ENCODE measurements around the gene PPFIBP2. TPM values are rescaled to one million over a fixed set of nuclear protein-coding genes. Genes with fewer than 3 reads are reported as not detected.
A peak's percentile ranks its signal among the peaks of the same experiment; 100 is the strongest.

The PPFIBP2 gene
- total and polyA plus RNA-seq, 8 donors: 28.1 to 153 (median 71.9) TPM

GRCh38 chr11:7520981-7521487 is 7.2 kb downstream of the PPFIBP2 start:
- peak overlapping the region in 3 of 5 donors; percentile 32 to 59 (median 52) for H3K27ac ChIP-seq

GRCh38 chr11:7522121-7522520 is 8.3 kb downstream of the PPFIBP2 start:
- TF ChIP-seq EP300 (IDR thresholded peaks at IDR 0.05): no peak
- TF ChIP-seq POLR2AphosphoS5 (IDR thresholded peaks at IDR 0.05): no peak
- Histone ChIP-seq H3K27ac (peak overlapping the region in 2 of 5 donors; percentile 40 to 59), H3K4me1 (peaks cover 0 to 38% (median 24%) of the 10 kb centered on the region in 4 donors), H3K4me3 (no peak overlapping the region), H3K27me3 (no peaks in the 10 kb centered on the region), H3K36me3 (no peaks in the 10 kb centered on the region), H3K9me3 (no peaks in the 10 kb centered on the region)
- intact Hi-C loops (cut with DNase I; ENCODE audit: low total_unique reads): no loop called here
- WGBS, 5 donors: 53 to 73% (median 66%) methylated on average over 4 of the region's 4 CpGs
- no peak for DNase-seq

More at GRCh38 chr11:7520981-7521487, 7.2 kb downstream of the PPFIBP2 start:
- H3K27me3 ChIP-seq: no peaks in the 10 kb centered on the region
- no peaks in the 10 kb centered on the region for H3K9me3 ChIP-seq
- no peaks in the 10 kb centered on the region for H3K36me3 ChIP-seq
- H3K4me3 ChIP-seq: no peak overlapping the region
- TF ChIP-seq POLR2AphosphoS5 (IDR thresholded peaks at IDR 0.05): no peak
- TF ChIP-seq EP300 (IDR thresholded peaks at IDR 0.05): no peak
- no peak for TF ChIP-seq POLR2A (IDR thresholded peaks at IDR 0.05)
- TF ChIP-seq, protein P1, sequence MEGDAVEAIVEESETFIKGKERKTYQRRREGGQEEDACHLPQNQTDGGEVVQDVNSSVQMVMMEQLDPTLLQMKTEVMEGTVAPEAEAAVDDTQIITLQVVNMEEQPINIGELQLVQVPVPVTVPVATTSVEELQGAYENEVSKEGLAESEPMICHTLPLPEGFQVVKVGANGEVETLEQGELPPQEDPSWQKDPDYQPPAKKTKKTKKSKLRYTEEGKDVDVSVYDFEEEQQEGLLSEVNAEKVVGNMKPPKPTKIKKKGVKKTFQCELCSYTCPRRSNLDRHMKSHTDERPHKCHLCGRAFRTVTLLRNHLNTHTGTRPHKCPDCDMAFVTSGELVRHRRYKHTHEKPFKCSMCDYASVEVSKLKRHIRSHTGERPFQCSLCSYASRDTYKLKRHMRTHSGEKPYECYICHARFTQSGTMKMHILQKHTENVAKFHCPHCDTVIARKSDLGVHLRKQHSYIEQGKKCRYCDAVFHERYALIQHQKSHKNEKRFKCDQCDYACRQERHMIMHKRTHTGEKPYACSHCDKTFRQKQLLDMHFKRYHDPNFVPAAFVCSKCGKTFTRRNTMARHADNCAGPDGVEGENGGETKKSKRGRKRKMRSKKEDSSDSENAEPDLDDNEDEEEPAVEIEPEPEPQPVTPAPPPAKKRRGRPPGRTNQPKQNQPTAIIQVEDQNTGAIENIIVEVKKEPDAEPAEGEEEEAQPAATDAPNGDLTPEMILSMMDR (IDR thresholded peaks at IDR 0.05): no peak
- WGBS, 5 donors: 0 to 24% (median 0%) methylated on average over 1 to 2 of the region's 2 CpGs
- H3K4me1 ChIP-seq: peaks cover 0 to 38% (median 25%) of the 10 kb centered on the region in 4 donors
- intact Hi-C loops (cut with DNase I; ENCODE audit: low total_unique reads): no loop called here
- DNase-seq: peak in 1 of 2 donors; percentile 53

DNA sequence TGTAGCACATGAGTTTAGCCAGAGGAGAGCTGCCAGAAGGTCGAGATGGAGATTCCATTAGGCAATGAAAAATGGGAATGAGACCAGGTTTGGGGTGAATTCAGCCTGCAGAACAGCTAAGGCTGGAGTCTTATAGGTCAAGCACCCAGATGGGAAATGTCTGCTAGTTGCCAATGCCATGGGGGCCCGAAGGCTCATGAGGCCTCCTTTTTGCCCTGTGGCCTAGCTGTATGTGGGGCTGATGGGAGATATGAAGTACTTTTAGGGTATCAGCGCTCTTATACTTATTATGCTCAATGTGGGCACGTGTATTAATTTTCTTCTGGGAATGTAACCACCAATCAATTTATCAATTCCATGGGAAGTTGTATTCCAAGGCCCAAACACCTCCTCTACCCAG is 8.7 kb downstream of the PPFIBP2 start:
- H3K27me3 ChIP-seq: no peaks in the 10 kb centered on the region
- H3K36me3 ChIP-seq: no peaks in the 10 kb centered on the region
- H3K27ac ChIP-seq: peak overlapping the region in 2 of 5 donors; percentile 34 to 59
- H3K9me3 ChIP-seq: no peaks in the 10 kb centered on the region
- 91 to 96% (median 94%) methylated on average over 4 of the region's 4 CpGs for WGBS, 5 donors
- intact Hi-C loops (cut with DNase I; ENCODE audit: low total_unique reads): no loop called here
- no peak for DNase-seq
- H3K4me3 ChIP-seq: no peak overlapping the region
- H3K4me1 ChIP-seq: peaks cover 0 to 38% (median 24%) of the 10 kb centered on the region in 4 donors
- no peak for TF ChIP-seq EP300 (IDR thresholded peaks at IDR 0.05)
- TF ChIP-seq POLR2AphosphoS5 (IDR thresholded peaks at IDR 0.05): no peak
- no peak for TF ChIP-seq POLR2A (IDR thresholded peaks at IDR 0.05)

DNA sequence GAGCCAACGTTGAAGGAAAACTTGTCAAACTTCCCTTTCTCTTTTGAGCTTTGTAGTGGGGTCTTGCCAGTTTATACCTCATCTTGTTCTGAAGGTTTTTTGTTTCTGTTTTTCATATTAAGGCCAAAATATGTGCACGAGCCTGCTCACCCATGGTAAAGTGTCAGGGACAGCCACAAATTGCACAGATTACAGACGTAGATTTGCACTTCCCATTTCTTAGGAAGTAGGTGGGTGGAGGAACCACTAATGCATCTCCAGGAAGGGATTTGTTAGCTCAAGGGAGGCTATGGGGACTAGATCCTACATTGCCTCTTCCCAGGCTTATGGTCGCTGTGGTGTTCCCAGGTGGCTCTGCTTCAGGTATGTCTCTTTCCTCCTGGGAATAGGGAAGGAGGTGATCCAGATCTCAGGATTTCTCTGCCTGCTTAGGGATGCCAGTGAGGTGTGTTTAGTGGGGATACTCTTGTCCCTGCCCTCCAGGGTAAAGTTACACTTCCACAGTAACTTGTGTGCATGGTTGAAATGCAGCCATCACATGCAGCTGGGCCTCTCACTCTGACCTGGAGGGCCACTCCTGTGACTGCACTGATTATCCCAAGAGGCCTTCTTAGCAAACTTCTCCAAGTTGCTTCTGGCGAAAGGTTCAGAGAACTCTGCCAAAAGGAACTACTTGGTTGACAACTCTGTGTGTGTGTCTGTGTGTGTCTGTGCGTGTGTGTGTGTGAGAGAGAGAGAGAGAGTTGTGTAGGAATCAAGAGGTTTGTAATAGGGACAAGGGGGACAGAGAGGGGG is 9.8 kb downstream of the PPFIBP2 start:
- H3K36me3 ChIP-seq: no peaks in the 10 kb centered on the region
- H3K27me3 ChIP-seq: no peaks in the 10 kb centered on the region
- intact Hi-C loops (cut with DNase I; ENCODE audit: low total_unique reads): no loop called here
- H3K4me1 ChIP-seq: peaks cover 0 to 38% (median 24%) of the 10 kb centered on the region in 4 donors
- H3K9me3 ChIP-seq: no peaks in the 10 kb centered on the region
- no peak for DNase-seq
- H3K27ac ChIP-seq: peak overlapping the region in 2 of 5 donors; percentile 34 to 59
- no peak overlapping the region for H3K4me3 ChIP-seq
- 64 to 74% (median 69%) methylated on average over 6 of the region's 6 CpGs for WGBS, 5 donors
- TF ChIP-seq, protein P1 (IDR thresholded peaks at IDR 0.05): no peak
- no peak for TF ChIP-seq POLR2A (IDR thresholded peaks at IDR 0.05)
- no peak for TF ChIP-seq POLR2AphosphoS5 (IDR thresholded peaks at IDR 0.05)
- TF ChIP-seq EP300 (IDR thresholded peaks at IDR 0.05): no peak

DNA sequence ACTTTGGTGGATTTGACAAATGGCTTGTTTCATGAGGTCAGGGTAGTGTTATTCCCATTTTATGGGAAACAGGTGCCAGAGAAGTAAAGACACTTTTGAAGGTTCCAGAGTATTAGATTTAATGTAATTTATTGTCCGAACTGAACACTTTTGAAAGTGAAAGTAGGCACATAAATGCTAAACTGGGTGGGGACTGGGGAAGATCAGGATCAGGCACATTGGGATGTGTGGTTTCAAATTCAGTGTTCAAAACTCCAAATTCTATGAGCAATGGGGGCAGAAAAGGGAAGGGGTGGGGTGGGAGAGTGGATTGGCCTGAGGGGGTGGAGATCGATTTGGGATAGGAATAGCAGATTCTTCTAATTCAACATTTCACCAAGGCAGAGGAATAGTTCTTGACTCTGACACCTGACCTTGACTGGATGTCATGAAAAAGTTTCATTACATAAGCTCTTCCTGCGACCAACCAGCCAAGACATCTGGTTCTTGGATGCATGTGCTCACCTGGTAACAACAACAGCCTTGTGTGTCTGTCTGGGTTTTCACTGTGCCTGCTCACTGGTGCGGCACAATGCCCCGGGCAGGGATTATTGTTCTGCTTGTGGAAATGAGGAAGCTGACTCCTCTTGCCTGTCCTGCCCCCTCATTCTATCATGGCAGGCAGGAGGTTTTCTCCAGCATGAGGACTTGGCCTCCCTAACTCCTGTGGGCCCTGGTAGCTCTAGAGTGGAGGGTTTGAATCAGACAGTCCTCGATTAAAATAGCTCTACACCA is 10.8 kb downstream of the PPFIBP2 start:
- no peaks in the 10 kb centered on the region for H3K27me3 ChIP-seq
- no peak overlapping the region for H3K4me3 ChIP-seq
- intact Hi-C loops (cut with DNase I; ENCODE audit: low total_unique reads): no loop called here
- peak overlapping the region in 1 of 5 donors; percentile 59 for H3K27ac ChIP-seq
- no peaks in the 10 kb centered on the region for H3K36me3 ChIP-seq
- peaks cover 0 to 38% (median 24%) of the 10 kb centered on the region in 4 donors for H3K4me1 ChIP-seq
- 83 to 92% (median 88%) methylated on average over 6 of the region's 6 CpGs for WGBS, 5 donors
- no peak for DNase-seq
- no peaks in the 10 kb centered on the region for H3K9me3 ChIP-seq
- TF ChIP-seq, protein P1 (IDR thresholded peaks at IDR 0.05): no peak
- TF ChIP-seq POLR2A (IDR thresholded peaks at IDR 0.05) (no peak), POLR2AphosphoS5 (IDR thresholded peaks at IDR 0.05) (no peak), EP300 (IDR thresholded peaks at IDR 0.05) (no peak)

Measured in stomach (tissue), 9 donors.